ENCODE results near the gene RBM17. TPM values are rescaled to one million over a fixed set of nuclear protein-coding genes. Genes with fewer than 3 reads are reported as not detected.

Gene RBM17
- total RNA-seq, 1 experiment from 2014 or later, result 128 TPM

- no peak overlapping the region for H3K4me3 Mint-ChIP-seq (ENCODE audit: unreplicated experiment)
- peaks cover 12% of the 10 kb centered on the region for H3K36me3 Mint-ChIP-seq (ENCODE audit: insufficient read depth, unreplicated experiment)
- H3K27ac Mint-ChIP-seq (ENCODE audit: low read depth, unreplicated experiment), result no peak overlapping the region
- BruUV-seq (replicated peaks), result no TSS peak
- no peak for TF ChIP-seq CTCF (IDR thresholded peaks at IDR 0.05; ENCODE audit: unreplicated experiment)
- no peaks in the 10 kb centered on the region for H3K9me3 Mint-ChIP-seq (ENCODE audit: unreplicated experiment)
- ChIA-PET POLR2A (interaction anchor here (0.6 kb wide), 2 partner anchors 69 to 133 kb away, joined by 3 read pairs; no protein-coding TSS in a partner anchor), CTCF (interaction anchor here (0.5 to 1.4 kb wide), 4 partner anchors 69 to 801 kb away, joined by 3 to 6 read pairs (median 4); no protein-coding TSS in a partner anchor)
- no peak for DNase-seq (ENCODE audit: unreplicated experiment)
- peaks cover 11% of the 10 kb centered on the region for H3K4me1 Mint-ChIP-seq (ENCODE audit: insufficient read depth, unreplicated experiment)
- intact Hi-C loops (cut with micrococcal nuclease), result no loop called here
- H3K27me3 Mint-ChIP-seq (ENCODE audit: insufficient read depth, unreplicated experiment), result peaks cover 53% of the 10 kb centered on the region
Measured at GRCh38 chr10:6083523-6084475, 5.0 kb upstream of the RBM17 start.

- no peak overlapping the region for H3K27ac Mint-ChIP-seq (ENCODE audit: low read depth, unreplicated experiment)
- no peaks in the 10 kb centered on the region for H3K9me3 Mint-ChIP-seq (ENCODE audit: unreplicated experiment)
- peaks cover 27% of the 10 kb centered on the region for H3K4me1 Mint-ChIP-seq (ENCODE audit: insufficient read depth, unreplicated experiment)
- H3K36me3 Mint-ChIP-seq (ENCODE audit: insufficient read depth, unreplicated experiment), result peaks cover 12% of the 10 kb centered on the region
- TF ChIP-seq CTCF (IDR thresholded peaks at IDR 0.05; ENCODE audit: unreplicated experiment), result peak; percentile 44
- CTCF ChIA-PET, result interaction anchor here (0.6 to 1.8 kb wide), 25 partner anchors 9 to 1182 kb away, joined by 3 to 8 read pairs (median 4); partner anchors contain the start of genes IL15RA and PFKFB3
- no TSS peak for BruUV-seq (replicated peaks)
- H3K27me3 Mint-ChIP-seq (ENCODE audit: insufficient read depth, unreplicated experiment), result peaks cover 51% of the 10 kb centered on the region
- POLR2A ChIA-PET, result interaction anchor here (0.6 to 1.4 kb wide), 9 partner anchors 13 to 299 kb away, joined by 3 to 4 read pairs (median 3); no protein-coding TSS in a partner anchor
- H3K4me3 Mint-ChIP-seq (ENCODE audit: unreplicated experiment), result no peak overlapping the region
- peak; percentile 71 for DNase-seq (ENCODE audit: unreplicated experiment)
- intact Hi-C loops (cut with micrococcal nuclease), result loop anchor here (5.0 kb wide), 1 partner anchor 74 kb away; no protein-coding TSS in a partner anchor
Measured at GRCh38 chr10:6086375-6087233, 2.2 kb upstream of the RBM17 start.

- intact Hi-C loops (cut with micrococcal nuclease), result loop anchor here (2.0 to 5.0 kb wide), 2 partner anchors 77 to 139 kb away; no protein-coding TSS in a partner anchor
- CTCF ChIA-PET, result interaction anchor here (0.6 to 2.0 kb wide), 14 partner anchors 8 to 317 kb away, joined by 3 to 8 read pairs (median 3); partner anchors contain the start of gene PFKFB3
- peak; percentile 22 for DNase-seq (ENCODE audit: unreplicated experiment)
- Mint-ChIP-seq H3K4me3 (ENCODE audit: unreplicated experiment) (peak overlapping the region; percentile 79), H3K27me3 (ENCODE audit: insufficient read depth, unreplicated experiment) (peaks cover 25% of the 10 kb centered on the region), H3K4me1 (ENCODE audit: insufficient read depth, unreplicated experiment) (peaks cover 32% of the 10 kb centered on the region), H3K27ac (ENCODE audit: low read depth, unreplicated experiment) (peak overlapping the region; percentile 52), H3K36me3 (ENCODE audit: insufficient read depth, unreplicated experiment) (peaks cover 20% of the 10 kb centered on the region), H3K9me3 (ENCODE audit: unreplicated experiment) (no peaks in the 10 kb centered on the region)
- TF ChIP-seq CTCF (IDR thresholded peaks at IDR 0.05; ENCODE audit: unreplicated experiment), result no peak
- no TSS peak for BruUV-seq (replicated peaks)
- POLR2A ChIA-PET, result interaction anchor here (0.8 to 1.8 kb wide), 13 partner anchors 29 to 312 kb away, joined by 3 to 11 read pairs (median 3); partner anchors contain the start of genes ANKRD16 and FBH1
Measured at GRCh38 chr10:6089334-6090219, 743 bp downstream of the RBM17 start.
